Thyroid gland (tissue), 4 donors: ENCODE measurements around the gene PABPC1L. TPM values are rescaled to one million over a fixed set of nuclear protein-coding genes. Genes with fewer than 3 reads are reported as not detected.

ENCODE experiments used
- DNase-seq, 2 donors: peaks; one replicate each; pipeline ENCODE4 v3.0.0-alpha.2; 2019
- H3K27ac ChIP-seq, 3 donors: fragments of 200-600 bp; sonication (generic); 1 replicate in 2 of 3; 2 replicates in 1 of 3; pipeline ENCODE4 v1.5.1; 2016 to 2019; ENCODE audit warnings: mild to moderate bottlenecking in 1 of 3, moderate library complexity in 1 of 3
- H3K27me3 ChIP-seq: fragments of 200-600 bp; sonication (generic); one replicate; pipeline ENCODE4 v1.5.1; 2019
- H3K36me3 ChIP-seq, 2 donors: fragments of 200-600 bp; sonication (generic); one replicate each; pipeline ENCODE4 v1.5.1; 2016 to 2019
- H3K4me1 ChIP-seq, 2 donors: fragments of 200-600 bp; sonication (generic); one replicate each; pipeline ENCODE4 v1.5.1; 2017 to 2019
- H3K4me3 ChIP-seq, 3 donors: fragments of 200-600 bp; sonication (generic); replicated peaks in 1 of 3; 1 replicate in 2 of 3; 2 replicates in 1 of 3; pipeline ENCODE4 v1.5.1; 2016; ENCODE audit warnings: mild to moderate bottlenecking in 1 of 3
- H3K9me3 ChIP-seq: fragments of 200-600 bp; sonication (generic); one replicate; pipeline ENCODE4 v1.5.1; 2017
- POLR2A ChIP-seq, 2 donors: fragments of 450-650 bp; IDR thresholded peaks; one replicate each; pipeline ENCODE4 v1.6.1; 2017; ENCODE audit warnings: antibody characterized with exemption in 2 of 2, mild to moderate bottlenecking in 2 of 2, moderate library complexity in 1 of 2
- WGBS, 2 donors: methylation state at CpG; one replicate each; pipeline ENCODE4 v1.1.5; 2017; 5-methylcytosine and 5-hydroxymethylcytosine counted together
- intact Hi-C: fragments of 100-400 bp; cut with DNase I; formaldehyde crosslinking; loops from one replicate; pipeline ENCODE4 v1.15.1; 2023
- total RNA-seq, 4 donors: library from RNA; depleted of rRNA; stranded (reverse); fragments of >200 nt; gene quantifications; one replicate each; pipeline ENCODE4 v1.2.3, GENCODE V29; 2016
- TF ChIP-seq, protein P1 (sequence below), 6 experiments: fragments of 200-600 bp in 3 of 6; fragments of 450-650 bp in 3 of 6; sonication (generic) in 3 of 6; IDR thresholded peaks; one replicate each; pipeline ENCODE4 v1.5.1; 2016 to 2019; ENCODE audit warnings: antibody characterized with exemption in 6 of 6, mild to moderate bottlenecking in 2 of 6, inconsistent platforms in 1 of 6, moderate library complexity in 1 of 6

Gene PABPC1L
- total RNA-seq, 4 donors from 2014 or later = 26.5 to 53.8 (median 31.9) TPM

DNA sequence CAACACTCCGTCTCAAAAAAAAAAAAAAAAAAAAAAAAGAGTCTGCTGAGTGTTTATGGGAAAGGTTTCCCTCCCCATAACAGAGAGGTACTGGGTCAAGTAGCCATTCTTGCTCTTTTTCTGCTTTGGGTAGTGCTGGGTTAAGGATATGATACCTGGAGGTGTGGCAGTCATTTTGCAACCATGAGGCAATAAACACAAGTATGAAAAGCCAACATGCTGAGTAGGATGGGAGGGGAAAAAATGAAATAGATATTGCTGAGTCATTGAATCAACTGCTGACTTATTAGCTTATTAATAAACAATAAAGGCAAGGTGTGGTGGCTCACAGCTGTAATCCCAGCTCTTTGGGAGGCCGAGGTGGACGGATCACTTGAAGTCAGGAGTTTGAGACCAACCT lies 52.6 kb downstream of the PABPC1L start:
- DNase-seq = no peak
- WGBS, 2 donors = 88 to 96% methylated on average over 3 of the region's 3 CpGs
- H3K27me3 ChIP-seq = no peaks in the 10 kb centered on the region
- H3K4me1 ChIP-seq = peaks cover 15 to 18% of the 10 kb centered on the region in 2 donors
- H3K36me3 ChIP-seq = no peaks in the 10 kb centered on the region
- no peak overlapping the region for H3K27ac ChIP-seq
- H3K9me3 ChIP-seq = no peaks in the 10 kb centered on the region
- no peak overlapping the region for H3K4me3 ChIP-seq
- TF ChIP-seq POLR2A (IDR thresholded peaks at IDR 0.05) = no peak
- TF ChIP-seq, protein P1, sequence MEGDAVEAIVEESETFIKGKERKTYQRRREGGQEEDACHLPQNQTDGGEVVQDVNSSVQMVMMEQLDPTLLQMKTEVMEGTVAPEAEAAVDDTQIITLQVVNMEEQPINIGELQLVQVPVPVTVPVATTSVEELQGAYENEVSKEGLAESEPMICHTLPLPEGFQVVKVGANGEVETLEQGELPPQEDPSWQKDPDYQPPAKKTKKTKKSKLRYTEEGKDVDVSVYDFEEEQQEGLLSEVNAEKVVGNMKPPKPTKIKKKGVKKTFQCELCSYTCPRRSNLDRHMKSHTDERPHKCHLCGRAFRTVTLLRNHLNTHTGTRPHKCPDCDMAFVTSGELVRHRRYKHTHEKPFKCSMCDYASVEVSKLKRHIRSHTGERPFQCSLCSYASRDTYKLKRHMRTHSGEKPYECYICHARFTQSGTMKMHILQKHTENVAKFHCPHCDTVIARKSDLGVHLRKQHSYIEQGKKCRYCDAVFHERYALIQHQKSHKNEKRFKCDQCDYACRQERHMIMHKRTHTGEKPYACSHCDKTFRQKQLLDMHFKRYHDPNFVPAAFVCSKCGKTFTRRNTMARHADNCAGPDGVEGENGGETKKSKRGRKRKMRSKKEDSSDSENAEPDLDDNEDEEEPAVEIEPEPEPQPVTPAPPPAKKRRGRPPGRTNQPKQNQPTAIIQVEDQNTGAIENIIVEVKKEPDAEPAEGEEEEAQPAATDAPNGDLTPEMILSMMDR (IDR thresholded peaks at IDR 0.05) = no peak
- intact Hi-C loops = no loop called here

GRCh38 chr20:44963325-44964215 lies 53.7 kb downstream of the PABPC1L start:
- no peak for DNase-seq
- WGBS, 2 donors = 78 to 98% methylated on average over 4 of the region's 4 CpGs
- no peak overlapping the region for H3K27ac ChIP-seq
- no peak overlapping the region for H3K4me3 ChIP-seq
- TF ChIP-seq POLR2A (IDR thresholded peaks at IDR 0.05) = no peak
- TF ChIP-seq, protein P1 (IDR thresholded peaks at IDR 0.05) = no peak
- H3K27me3 ChIP-seq = no peaks in the 10 kb centered on the region
- intact Hi-C loops = no loop called here
- no peaks in the 10 kb centered on the region for H3K9me3 ChIP-seq
- H3K36me3 ChIP-seq = no peaks in the 10 kb centered on the region
- peaks cover 15 to 18% of the 10 kb centered on the region in 2 donors for H3K4me1 ChIP-seq

- TF ChIP-seq POLR2A (IDR thresholded peaks at IDR 0.05) = no peak
- TF ChIP-seq, protein P1 (IDR thresholded peaks at IDR 0.05) = no peak
- DNase-seq = no peak
- intact Hi-C loops = loop anchor here (5.0 kb wide), 1 partner anchor 1508 kb away; the partner anchor contains the start of gene SRSF6
- H3K4me3 ChIP-seq = peak overlapping the region; percentile 61 to 96 (median 90)
- no peaks in the 10 kb centered on the region for H3K9me3 ChIP-seq
- peaks cover 9 to 22% of the 10 kb centered on the region in 2 donors for H3K4me1 ChIP-seq
- 51 to 52% methylated on average over 5 of the region's 5 CpGs for WGBS, 2 donors
- no peaks in the 10 kb centered on the region for H3K36me3 ChIP-seq
- peak overlapping the region in 2 of 3 donors; percentile 82 to 90 for H3K27ac ChIP-seq
- H3K27me3 ChIP-seq = no peaks in the 10 kb centered on the region
Measured at GRCh38 chr20:44965651-44966029, 55.8 kb downstream of the PABPC1L start.

DNA sequence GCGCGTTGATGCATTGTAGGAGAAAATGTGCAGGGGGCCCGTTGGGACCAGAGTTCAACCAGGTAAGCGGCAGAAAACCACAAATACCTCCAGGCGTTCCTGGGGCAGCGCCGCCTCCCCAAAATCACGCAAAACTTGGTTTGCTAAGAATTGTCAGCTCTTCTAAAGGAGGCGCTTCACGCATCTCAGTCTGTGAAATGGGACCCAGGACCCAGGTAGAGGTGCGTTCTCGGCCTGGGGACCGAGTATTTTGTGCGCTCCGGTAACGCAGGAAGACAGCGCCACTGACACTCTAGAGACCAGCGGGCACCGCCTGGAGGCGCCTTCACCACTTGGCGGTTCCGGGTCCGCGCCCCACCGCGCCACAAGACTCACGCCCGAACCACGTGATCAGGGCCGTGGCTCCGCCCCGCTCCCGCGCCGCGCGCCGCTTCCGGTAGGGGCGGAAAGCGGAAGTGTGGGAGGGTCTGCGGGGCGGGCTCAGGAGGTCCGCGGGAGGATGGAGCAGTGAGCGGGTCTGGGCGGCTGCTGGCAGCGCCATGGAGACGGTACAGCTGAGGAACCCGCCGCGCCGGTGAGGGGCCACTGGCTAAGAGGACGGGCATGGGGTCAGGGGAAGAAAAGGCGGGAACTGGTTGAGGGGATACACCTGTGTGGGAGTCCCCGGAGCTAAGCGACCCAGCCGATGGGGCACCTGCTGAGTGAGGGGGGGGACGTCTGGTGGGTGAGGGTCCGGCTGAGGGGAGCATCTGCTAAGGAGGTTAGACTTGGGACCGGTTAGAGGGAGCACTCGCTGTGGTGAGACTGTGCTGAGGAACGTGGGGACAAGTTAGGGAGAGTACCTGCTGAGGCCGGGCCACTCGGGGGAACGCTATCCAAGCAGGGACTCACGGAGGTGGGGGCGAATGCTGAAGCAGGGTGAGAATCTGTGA lies 56.4 kb downstream of the PABPC1L start, which contains the start of gene STK4:
Gene STK4, plus strand, starts transcription at position 483 of the 932 bp plus-strand sequence. Its CDS starts 57 bp downstream, at position 540.
- peak; percentile 93 to 94 for DNase-seq
- H3K9me3 ChIP-seq = no peaks in the 10 kb centered on the region
- no peaks in the 10 kb centered on the region for H3K27me3 ChIP-seq
- H3K4me1 ChIP-seq = peaks cover 9 to 28% of the 10 kb centered on the region in 2 donors
- peak within 1 kb of the TSS; percentile 61 to 96 (median 90) for H3K4me3 ChIP-seq
- H3K27ac ChIP-seq = peak within 1 kb of the TSS; percentile 69 to 90 (median 82)
- intact Hi-C loops = loop anchor here (5.0 kb wide), 1 partner anchor 1509 kb away; the partner anchor contains the start of gene SRSF6
- 1% methylated on average over 37 to 45 of the region's 68 CpGs for WGBS, 2 donors
- H3K36me3 ChIP-seq = no peaks in the 10 kb centered on the region
- TF ChIP-seq POLR2A (IDR thresholded peaks at IDR 0.05) = peak in 1 of 2 donors; percentile 88
- TF ChIP-seq, protein P1 (IDR thresholded peaks at IDR 0.05) = peak in 5 of 6 experiments; percentile 10 to 48 (median 40)
